Natural killer cell (primary cell): ENCODE data around the gene AP3B1. TPM values are rescaled to one million over a fixed set of nuclear protein-coding genes. Genes with fewer than 3 reads are reported as not detected.
"Not testable (repeated sequence)": the region's sequence is repeated elsewhere in the genome, so short reads cannot be mapped to it uniquely, and the experiment has no call there.

Experiments used
- ATAC-seq, 3 donors: fragments of 150-1000 bp in 2 of 3; fragments of 200-7000 bp in 1 of 3; cut with Tn5 transposase; 1 replicate in 1 of 3; 2 replicates in 2 of 3; pipeline ENCODE4 v1.10.0; 2021; ENCODE audit warnings: mild to moderate bottlenecking in 2 of 3, moderate library complexity in 2 of 3
- DNase-seq, 2 donors: peaks; one replicate each; pipeline versions ENCODE4 v3.0.0 to v3.0.0-alpha.2; 2013 to 2021; ENCODE audit warnings: mixed read lengths in 1 of 2
- H3K27ac ChIP-seq: one replicate; pipeline ENCODE4 v1.5.1; 2013; ENCODE audit warnings: mild to moderate bottlenecking, low read length
- H3K27me3 ChIP-seq: one replicate; pipeline ENCODE4 v1.6.1; 2013; ENCODE audit warnings: low read length; ENCODE audit not compliant: control insufficient read depth, insufficient read depth
- H3K36me3 ChIP-seq: one replicate; pipeline ENCODE4 v1.6.1; 2013; ENCODE audit warnings: low read length; ENCODE audit not compliant: control insufficient read depth, insufficient read depth
- H3K4me1 ChIP-seq: one replicate; pipeline ENCODE4 v1.6.1; 2013; ENCODE audit warnings: low read length; ENCODE audit not compliant: control insufficient read depth, insufficient read depth
- H3K4me3 ChIP-seq: one replicate; pipeline ENCODE4 v1.5.1; 2013; ENCODE audit warnings: low read length
- H3K9me3 ChIP-seq: one replicate; pipeline ENCODE4 v1.6.1; 2013; ENCODE audit warnings: low read length; ENCODE audit not compliant: control insufficient read depth, insufficient read depth
- H3K27ac Mint-ChIP-seq, 2 donors: one replicate each; pipeline ENCODE4 v1.8.0; 2022; ENCODE audit warnings: mild to moderate bottlenecking in 2 of 2, mixed read lengths in 2 of 2, moderate library complexity in 1 of 2
- H3K27me3 Mint-ChIP-seq, 2 donors: one replicate each; pipeline ENCODE4 v1.8.0; 2022; ENCODE audit warnings: low read depth in 2 of 2, mixed read lengths in 2 of 2
- H3K36me3 Mint-ChIP-seq: one replicate; pipeline ENCODE4 v1.8.0; 2022; ENCODE audit warnings: mixed read lengths
- H3K4me1 Mint-ChIP-seq, 2 donors: one replicate each; pipeline ENCODE4 v1.8.0; 2022; ENCODE audit warnings: mixed read lengths in 2 of 2
- H3K4me3 Mint-ChIP-seq: one replicate; pipeline ENCODE4 v1.8.0; 2022; ENCODE audit warnings: mild to moderate bottlenecking, moderate library complexity, mixed read lengths
- H3K9me3 Mint-ChIP-seq, 2 donors: one replicate each; pipeline ENCODE4 v1.8.0; 2022; ENCODE audit warnings: mixed read lengths in 2 of 2
- CTCF ChIP-seq: fragments of 200-600 bp; IDR thresholded peaks from one replicate; pipeline ENCODE4 v1.8.0; 2022; ENCODE audit warnings: antibody characterized with exemption
- WGBS: methylation state at CpG from one replicate; pipeline ENCODE4 v1.1.7; 2013; ENCODE audit warnings: missing lambda C conversion rate; ENCODE audit not compliant: insufficient coverage; 5-methylcytosine and 5-hydroxymethylcytosine counted together
- intact Hi-C: fragments of 100-400 bp; cut with micrococcal nuclease; formaldehyde crosslinking; loops from one replicate; pipeline ENCODE4 v1.14.2; 2022
- total RNA-seq, 4 donors: library from RNA; stranded (reverse); fragments of 120-200 nt in 1 of 4; gene quantifications; one replicate each; pipeline versions ENCODE4 v1.2.3 to v1.2.4, GENCODE V29; 2013 to 2022

Gene AP3B1
- total RNA-seq, 3 donors from 2014 or later (not counting 1 experiment from before 2014, with no cell fraction given): 48.5 to 58.2 (median 56.2) TPM

DNA sequence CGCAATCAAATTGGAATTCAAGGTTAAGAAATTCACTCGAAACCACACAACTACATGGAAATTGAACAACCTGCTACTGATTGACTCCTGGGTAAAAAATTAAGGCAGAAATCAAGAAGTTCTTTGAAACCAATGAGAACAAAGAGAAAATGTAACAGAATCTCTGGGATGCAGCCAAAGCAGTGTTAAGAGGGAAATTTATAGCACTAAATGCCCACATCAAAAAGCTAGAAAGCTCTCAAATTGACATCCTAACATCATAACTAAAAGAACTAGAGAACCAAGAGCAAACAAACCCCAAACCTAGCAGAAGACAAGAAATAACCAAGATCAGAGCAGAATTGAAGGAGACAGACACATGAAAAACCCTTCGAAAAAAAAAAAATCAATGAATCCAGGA, 226.9 kb downstream of the AP3B1 start:
- H3K9me3 ChIP-seq, H3K27me3 Mint-ChIP-seq, H3K4me3 ChIP-seq, H3K4me1 ChIP-seq, intact Hi-C loops, H3K27ac Mint-ChIP-seq, H3K36me3 ChIP-seq, H3K27me3 ChIP-seq, H3K27ac ChIP-seq, DNase-seq, ATAC-seq, H3K4me3 Mint-ChIP-seq: not testable (repeated sequence)
- 100% methylated on average over 3 of the region's 3 CpGs for WGBS
- H3K9me3 Mint-ChIP-seq: peaks cover 6 to 13% of the 10 kb centered on the region in 2 donors
- H3K36me3 Mint-ChIP-seq: peaks cover 36% of the 10 kb centered on the region
- peaks cover 10 to 14% of the 10 kb centered on the region in 2 donors for H3K4me1 Mint-ChIP-seq

DNA sequence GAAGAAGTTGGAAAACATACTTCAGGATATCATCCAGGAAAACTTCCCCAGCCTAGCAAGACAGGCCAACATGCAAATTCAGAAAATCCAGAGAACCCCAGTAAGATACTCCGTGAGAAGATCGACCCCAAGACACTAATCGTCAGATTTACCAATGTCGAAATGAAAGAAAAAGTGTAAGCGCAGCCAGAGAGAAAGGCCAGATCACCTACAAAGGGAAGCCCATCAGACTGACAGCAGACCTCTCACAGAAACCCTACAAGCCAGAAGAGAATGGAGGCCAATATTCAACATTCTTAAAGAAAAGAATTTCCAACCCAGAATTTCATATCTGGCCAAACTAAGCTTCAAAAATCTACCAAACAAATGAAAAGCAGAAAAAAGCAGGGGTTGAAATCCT, 227.8 kb downstream of the AP3B1 start:
- Mint-ChIP-seq H3K4me1 (peaks cover 10 to 14% of the 10 kb centered on the region in 2 donors), H3K9me3 (peaks cover 6 to 13% of the 10 kb centered on the region in 2 donors), H3K36me3 (peaks cover 36% of the 10 kb centered on the region)
- intact Hi-C loops, H3K36me3 ChIP-seq, H3K27me3 Mint-ChIP-seq, H3K9me3 ChIP-seq, H3K27me3 ChIP-seq, ATAC-seq, DNase-seq, H3K27ac Mint-ChIP-seq, H3K4me3 Mint-ChIP-seq, H3K4me1 ChIP-seq, H3K4me3 ChIP-seq, H3K27ac ChIP-seq: not testable (repeated sequence)
- WGBS: 94% methylated on average over 5 of the region's 5 CpGs

GRCh38 chr5:78065663-78066062, 228.8 kb downstream of the AP3B1 start:
- H3K27me3 Mint-ChIP-seq: no peaks in the 10 kb centered on the region
- no peaks in the 10 kb centered on the region for H3K36me3 ChIP-seq
- no peak for TF ChIP-seq CTCF
- H3K4me1 ChIP-seq: no peaks in the 10 kb centered on the region
- H3K9me3 ChIP-seq: no peaks in the 10 kb centered on the region
- peaks cover 36% of the 10 kb centered on the region for H3K36me3 Mint-ChIP-seq
- ATAC-seq (no peak), DNase-seq (no peak)
- H3K27ac Mint-ChIP-seq: no peak overlapping the region
- peaks cover 10 to 18% of the 10 kb centered on the region in 2 donors for H3K4me1 Mint-ChIP-seq
- H3K4me3 ChIP-seq: no peak overlapping the region
- no peak overlapping the region for H3K27ac ChIP-seq
- intact Hi-C loops: no loop called here
- no peaks in the 10 kb centered on the region for H3K27me3 ChIP-seq
- 98% methylated on average over 5 of the region's 5 CpGs for WGBS
- H3K4me3 Mint-ChIP-seq: no peak overlapping the region
- peaks cover 6 to 13% of the 10 kb centered on the region in 2 donors for H3K9me3 Mint-ChIP-seq

- WGBS: 97% methylated on average over 12 of the region's 12 CpGs
- Histone ChIP-seq H3K4me1 (no peaks in the 10 kb centered on the region), H3K27ac (no peak overlapping the region), H3K4me3 (no peak overlapping the region), H3K27me3 (no peaks in the 10 kb centered on the region), H3K36me3 (no peaks in the 10 kb centered on the region), H3K9me3 (no peaks in the 10 kb centered on the region)
- no peak overlapping the region for H3K4me3 Mint-ChIP-seq
- intact Hi-C loops: no loop called here
- ATAC-seq (no peak), DNase-seq (no peak)
- peaks cover 36% of the 10 kb centered on the region for H3K36me3 Mint-ChIP-seq
- peaks cover 6 to 13% of the 10 kb centered on the region in 2 donors for H3K9me3 Mint-ChIP-seq
- TF ChIP-seq CTCF: no peak
- H3K27ac Mint-ChIP-seq: no peak overlapping the region
- peaks cover 10 to 18% of the 10 kb centered on the region in 2 donors for H3K4me1 Mint-ChIP-seq
- no peaks in the 10 kb centered on the region for H3K27me3 Mint-ChIP-seq
These were observed 229.5 kb downstream of the AP3B1 start for GRCh38 chr5:78064941-78065472.
